ENCODE measurements around the gene NRN1L.
"Not testable (repeated sequence)": the region's sequence is repeated elsewhere in the genome, so short reads cannot be mapped to it uniquely, and the experiment has no call there.

NRN1L gene

GRCh38 chr16:67861877-67862276 is 22.8 kb upstream of the NRN1L start:
- no peaks in the 10 kb centered on the region for H3K27me3 ChIP-seq (ENCODE audit: control insufficient read depth, low read length)
- H3K27ac ChIP-seq (ENCODE audit: low read depth, low read length) = no peak overlapping the region
- peaks cover 80% of the 10 kb centered on the region for H3K79me2 ChIP-seq (ENCODE audit: control insufficient read depth, low read length)
- no peaks in the 10 kb centered on the region for H3K9me2 ChIP-seq (replicated peaks; ENCODE audit: control insufficient read depth, low read length)
- H3K4me2 ChIP-seq (ENCODE audit: low read length) = no peak overlapping the region
- H3F3A ChIP-seq (ENCODE audit: control insufficient read depth, insufficient read depth) = no peaks in the 10 kb centered on the region
- no peaks in the 10 kb centered on the region for H3K4me1 ChIP-seq (ENCODE audit: control insufficient read depth, low read length)
- no peak for TF ChIP-seq EZH2phosphoT487 (IDR thresholded peaks at IDR 0.05; ENCODE audit: borderline replicate concordance, low read length)
- TF ChIP-seq CTCF (IDR thresholded peaks at IDR 0.05; ENCODE audit: low read depth, low read length, poor library complexity, severe bottlenecking) = no peak
- H3K9me3 ChIP-seq (ENCODE audit: control insufficient read depth, insufficient read depth, low read length) = no peaks in the 10 kb centered on the region
- no peak overlapping the region for H3K4me3 ChIP-seq (ENCODE audit: low read length)
- peaks cover 9% of the 10 kb centered on the region; the same call in 1 of the 2 replicates for H4K20me1 ChIP-seq (ENCODE audit: control insufficient read depth, insufficient read depth, low read depth, low read length)
- H3K36me3 ChIP-seq (ENCODE audit: control insufficient read depth, low read length) = peaks cover 43% of the 10 kb centered on the region

- TF ChIP-seq CTCF (IDR thresholded peaks at IDR 0.05; ENCODE audit: low read depth, low read length, poor library complexity, severe bottlenecking) = no peak
- no peak for TF ChIP-seq EZH2phosphoT487 (IDR thresholded peaks at IDR 0.05; ENCODE audit: borderline replicate concordance, low read length)
- Histone ChIP-seq H3K27ac (ENCODE audit: low read depth, low read length) (no peak overlapping the region), H3K79me2 (ENCODE audit: control insufficient read depth, low read length) (peaks cover 70% of the 10 kb centered on the region), H4K20me1 (ENCODE audit: control insufficient read depth, insufficient read depth, low read depth, low read length) (peaks cover 9% of the 10 kb centered on the region; the same call in 1 of the 2 replicates), H3K4me2 (ENCODE audit: low read length) (no peak overlapping the region), H3K9me2 (replicated peaks; ENCODE audit: control insufficient read depth, low read length) (no peaks in the 10 kb centered on the region), H3K36me3 (ENCODE audit: control insufficient read depth, low read length) (peaks cover 44% of the 10 kb centered on the region), H3K4me3 (ENCODE audit: low read length) (no peak overlapping the region), H3K9me3 (ENCODE audit: control insufficient read depth, insufficient read depth, low read length) (no peaks in the 10 kb centered on the region), H3K27me3 (ENCODE audit: control insufficient read depth, low read length) (no peaks in the 10 kb centered on the region), H3K4me1 (ENCODE audit: control insufficient read depth, low read length) (no peaks in the 10 kb centered on the region), H3F3A (ENCODE audit: control insufficient read depth, insufficient read depth) (no peaks in the 10 kb centered on the region)
These were observed 21.8 kb upstream of the NRN1L start for GRCh38 chr16:67862623-67863583.

- Histone ChIP-seq H3K79me2 (ENCODE audit: control insufficient read depth, low read length) (peaks cover 59% of the 10 kb centered on the region), H3K36me3 (ENCODE audit: control insufficient read depth, low read length) (peaks cover 51% of the 10 kb centered on the region)
- not testable (repeated sequence) for H3K4me1 ChIP-seq (ENCODE audit: control insufficient read depth, low read length); H3K9me3 ChIP-seq (ENCODE audit: control insufficient read depth, insufficient read depth, low read length); H3K4me3 ChIP-seq (ENCODE audit: low read length); H3K9me2 ChIP-seq (replicated peaks; ENCODE audit: control insufficient read depth, low read length); H3F3A ChIP-seq (ENCODE audit: control insufficient read depth, insufficient read depth); H3K4me2 ChIP-seq (ENCODE audit: low read length); H4K20me1 ChIP-seq (ENCODE audit: control insufficient read depth, insufficient read depth, low read depth, low read length); H3K27ac ChIP-seq (ENCODE audit: low read depth, low read length); H3K27me3 ChIP-seq (ENCODE audit: control insufficient read depth, low read length)
These were observed 20.6 kb upstream of the NRN1L start for GRCh38 chr16:67864044-67864443.

GRCh38 chr16:67864594-67864993 is 20.1 kb upstream of the NRN1L start:
- H3K9me3 ChIP-seq (ENCODE audit: control insufficient read depth, insufficient read depth, low read length) = no peaks in the 10 kb centered on the region
- no peaks in the 10 kb centered on the region for H3F3A ChIP-seq (ENCODE audit: control insufficient read depth, insufficient read depth)
- peaks cover 4% of the 10 kb centered on the region; the same call in 1 of the 2 replicates for H4K20me1 ChIP-seq (ENCODE audit: control insufficient read depth, insufficient read depth, low read depth, low read length)
- no peak overlapping the region for H3K4me2 ChIP-seq (ENCODE audit: low read length)
- no peak overlapping the region for H3K27ac ChIP-seq (ENCODE audit: low read depth, low read length)
- peaks cover 53% of the 10 kb centered on the region for H3K79me2 ChIP-seq (ENCODE audit: control insufficient read depth, low read length)
- no peaks in the 10 kb centered on the region for H3K4me1 ChIP-seq (ENCODE audit: control insufficient read depth, low read length)
- TF ChIP-seq EZH2phosphoT487 (IDR thresholded peaks at IDR 0.05; ENCODE audit: borderline replicate concordance, low read length) (no peak), CTCF (IDR thresholded peaks at IDR 0.05; ENCODE audit: low read depth, low read length, poor library complexity, severe bottlenecking) (no peak)
- H3K36me3 ChIP-seq (ENCODE audit: control insufficient read depth, low read length) = peaks cover 51% of the 10 kb centered on the region
- no peaks in the 10 kb centered on the region for H3K27me3 ChIP-seq (ENCODE audit: control insufficient read depth, low read length)
- H3K9me2 ChIP-seq (replicated peaks; ENCODE audit: control insufficient read depth, low read length) = no peaks in the 10 kb centered on the region
- H3K4me3 ChIP-seq (ENCODE audit: low read length) = no peak overlapping the region

All from DOHH2 (cell line).